ENCODE measurements around the gene CCDC80.

The CCDC80 gene

GRCh38 chr3:112687211-112687610 lies 46.3 kb upstream of the CCDC80 start:
- TF ChIP-seq, protein P1, sequence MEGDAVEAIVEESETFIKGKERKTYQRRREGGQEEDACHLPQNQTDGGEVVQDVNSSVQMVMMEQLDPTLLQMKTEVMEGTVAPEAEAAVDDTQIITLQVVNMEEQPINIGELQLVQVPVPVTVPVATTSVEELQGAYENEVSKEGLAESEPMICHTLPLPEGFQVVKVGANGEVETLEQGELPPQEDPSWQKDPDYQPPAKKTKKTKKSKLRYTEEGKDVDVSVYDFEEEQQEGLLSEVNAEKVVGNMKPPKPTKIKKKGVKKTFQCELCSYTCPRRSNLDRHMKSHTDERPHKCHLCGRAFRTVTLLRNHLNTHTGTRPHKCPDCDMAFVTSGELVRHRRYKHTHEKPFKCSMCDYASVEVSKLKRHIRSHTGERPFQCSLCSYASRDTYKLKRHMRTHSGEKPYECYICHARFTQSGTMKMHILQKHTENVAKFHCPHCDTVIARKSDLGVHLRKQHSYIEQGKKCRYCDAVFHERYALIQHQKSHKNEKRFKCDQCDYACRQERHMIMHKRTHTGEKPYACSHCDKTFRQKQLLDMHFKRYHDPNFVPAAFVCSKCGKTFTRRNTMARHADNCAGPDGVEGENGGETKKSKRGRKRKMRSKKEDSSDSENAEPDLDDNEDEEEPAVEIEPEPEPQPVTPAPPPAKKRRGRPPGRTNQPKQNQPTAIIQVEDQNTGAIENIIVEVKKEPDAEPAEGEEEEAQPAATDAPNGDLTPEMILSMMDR (IDR thresholded peaks at IDR 0.05) = no peak

GRCh38 chr3:112685956-112686799 lies 45.2 kb upstream of the CCDC80 start:
- TF ChIP-seq, protein P1 (IDR thresholded peaks at IDR 0.05) = no peak

GRCh38 chr3:112685420-112685819 lies 44.5 kb upstream of the CCDC80 start:
- TF ChIP-seq, protein P1 (IDR thresholded peaks at IDR 0.05) = no peak

- TF ChIP-seq, protein P1 (IDR thresholded peaks at IDR 0.05) = no peak
Observed at GRCh38 chr3:112682361-112682760, 41.4 kb upstream of the CCDC80 start.

- TF ChIP-seq, protein P1 (IDR thresholded peaks at IDR 0.05) = no peak
Observed at GRCh38 chr3:112681822-112682325, 40.9 kb upstream of the CCDC80 start.

GRCh38 chr3:112676659-112677234 lies 35.8 kb upstream of the CCDC80 start:
- TF ChIP-seq, protein P1 (IDR thresholded peaks at IDR 0.05) = no peak

DNA sequence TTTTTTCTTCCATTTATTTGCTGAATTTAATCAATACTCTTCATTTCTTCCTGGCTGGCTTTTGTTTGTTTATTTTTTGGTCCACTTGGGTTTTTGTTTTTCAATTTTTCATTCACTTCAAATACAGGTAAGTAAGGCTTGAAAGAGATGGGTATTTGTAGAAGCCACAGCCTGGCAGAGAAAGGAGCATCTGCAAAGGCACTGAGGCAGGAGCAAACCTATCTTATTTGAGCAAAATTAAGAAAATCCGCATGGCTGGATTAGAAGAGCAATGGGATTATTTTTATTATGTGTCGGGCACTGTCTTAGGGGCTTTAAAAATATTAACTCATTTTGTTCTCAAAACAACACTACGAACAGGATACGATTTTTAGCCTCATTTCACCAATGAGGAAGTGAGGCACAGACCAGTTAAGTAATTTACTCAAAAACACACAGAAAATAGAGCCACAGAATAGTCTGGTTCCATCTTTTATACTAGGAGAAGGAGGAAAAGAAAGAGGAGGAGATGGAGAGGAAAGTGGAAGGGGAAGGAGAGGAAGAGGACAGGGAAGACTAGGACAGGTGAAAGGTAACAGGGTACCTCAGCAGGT lies 35.1 kb upstream of the CCDC80 start:
- TF ChIP-seq, protein P1 (IDR thresholded peaks at IDR 0.05) = no peak

Data from LNCAP (cell line).